Lower leg skin (tissue), 3 donors: ENCODE data around the gene CREB5.

Experiments
- POLR2A ChIP-seq, 2 donors: fragments of 450-650 bp; IDR thresholded peaks; one replicate each; pipeline ENCODE4 v1.6.1; 2016 to 2017; ENCODE audit warnings: antibody characterized with exemption in 2 of 2, mild to moderate bottlenecking in 1 of 2, moderate library complexity in 1 of 2
- TF ChIP-seq, protein P1 (sequence below), 3 donors: fragments of 450-650 bp; IDR thresholded peaks; one replicate each; pipeline ENCODE4 v1.5.1; 2016; ENCODE audit warnings: antibody characterized with exemption in 3 of 3, mild to moderate bottlenecking in 3 of 3, moderate library complexity in 2 of 3

DNA sequence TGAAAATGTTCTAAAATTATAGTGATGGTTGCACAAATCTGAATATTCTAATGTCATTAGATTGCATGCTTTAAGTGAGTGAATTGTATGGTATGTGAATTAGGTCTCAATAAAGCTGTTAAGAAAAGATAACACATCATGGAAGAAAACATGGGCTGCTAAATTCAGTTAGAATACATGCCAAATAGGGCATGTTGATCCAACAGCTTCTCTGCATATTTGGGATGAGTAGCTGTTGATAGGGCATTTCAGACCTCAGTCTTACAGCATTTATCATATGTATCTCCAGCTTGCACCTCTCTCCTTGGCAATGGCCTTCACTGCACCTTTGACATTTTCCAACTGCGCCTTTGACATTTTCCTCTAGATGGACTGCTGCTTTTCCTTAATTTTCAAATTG, 13.2 kb downstream of the CREB5 start:
- TF ChIP-seq, protein P1, sequence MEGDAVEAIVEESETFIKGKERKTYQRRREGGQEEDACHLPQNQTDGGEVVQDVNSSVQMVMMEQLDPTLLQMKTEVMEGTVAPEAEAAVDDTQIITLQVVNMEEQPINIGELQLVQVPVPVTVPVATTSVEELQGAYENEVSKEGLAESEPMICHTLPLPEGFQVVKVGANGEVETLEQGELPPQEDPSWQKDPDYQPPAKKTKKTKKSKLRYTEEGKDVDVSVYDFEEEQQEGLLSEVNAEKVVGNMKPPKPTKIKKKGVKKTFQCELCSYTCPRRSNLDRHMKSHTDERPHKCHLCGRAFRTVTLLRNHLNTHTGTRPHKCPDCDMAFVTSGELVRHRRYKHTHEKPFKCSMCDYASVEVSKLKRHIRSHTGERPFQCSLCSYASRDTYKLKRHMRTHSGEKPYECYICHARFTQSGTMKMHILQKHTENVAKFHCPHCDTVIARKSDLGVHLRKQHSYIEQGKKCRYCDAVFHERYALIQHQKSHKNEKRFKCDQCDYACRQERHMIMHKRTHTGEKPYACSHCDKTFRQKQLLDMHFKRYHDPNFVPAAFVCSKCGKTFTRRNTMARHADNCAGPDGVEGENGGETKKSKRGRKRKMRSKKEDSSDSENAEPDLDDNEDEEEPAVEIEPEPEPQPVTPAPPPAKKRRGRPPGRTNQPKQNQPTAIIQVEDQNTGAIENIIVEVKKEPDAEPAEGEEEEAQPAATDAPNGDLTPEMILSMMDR (IDR thresholded peaks at IDR 0.05), result no peak
- TF ChIP-seq POLR2A (IDR thresholded peaks at IDR 0.05), result no peak
